MCF 10A (cell line): ENCODE results near the gene DGKE. TPM values are rescaled to one million over a fixed set of nuclear protein-coding genes. Genes with fewer than 3 reads are reported as not detected.

Experiments used
- BruUV-seq: library from RNA; stranded (reverse); fragments of 400-500 nt; replicated peaks from 2 replicates; lab custom pipeline; 2021; lab: Mats Ljungman, UMichigan
- CTCF ChIA-PET: fragments of 300-600 bp; sonication (Branson Sonifier 250); formaldehyde crosslinking; extraction: SDS; loops from one replicate; lab custom pipeline; 2021; ENCODE audit warnings: antibody characterized with exemption, inconsistent platforms; lab: Yijun Ruan, JAX
- POLR2A ChIA-PET: fragments of 300-600, 350-650 bp; sonication (Branson Sonifier 250); formaldehyde crosslinking; extraction: SDS; loops from one replicate; lab custom pipeline; 2020; ENCODE audit warnings: antibody characterized with exemption, inconsistent platforms; lab: Yijun Ruan, JAX
- DNase-seq: peaks from one replicate; pipeline ENCODE4 v3.0.0-alpha.2; 2018; ENCODE audit not compliant: unreplicated experiment
- H3K27ac Mint-ChIP-seq: one replicate; pipeline ENCODE4 v1.8.0; 2022; ENCODE audit warnings: mild to moderate bottlenecking, low read depth, mixed read lengths; ENCODE audit not compliant: unreplicated experiment
- H3K27me3 Mint-ChIP-seq: one replicate; pipeline ENCODE4 v1.8.0; 2022; ENCODE audit warnings: mixed read lengths; ENCODE audit not compliant: insufficient read depth, unreplicated experiment
- H3K36me3 Mint-ChIP-seq: one replicate; pipeline ENCODE4 v1.8.0; 2022; ENCODE audit warnings: mild to moderate bottlenecking, moderate library complexity, mixed read lengths; ENCODE audit not compliant: insufficient read depth, unreplicated experiment
- H3K4me1 Mint-ChIP-seq: one replicate; pipeline ENCODE4 v1.8.0; 2022; ENCODE audit warnings: mixed read lengths; ENCODE audit not compliant: insufficient read depth, unreplicated experiment
- H3K4me3 Mint-ChIP-seq: one replicate; pipeline ENCODE4 v1.8.0; 2022; ENCODE audit warnings: mild to moderate bottlenecking, moderate library complexity, mixed read lengths; ENCODE audit not compliant: unreplicated experiment
- H3K9me3 Mint-ChIP-seq: one replicate; pipeline ENCODE4 v1.8.0; 2022; ENCODE audit warnings: mixed read lengths; ENCODE audit not compliant: unreplicated experiment
- CTCF ChIP-seq: fragments of 200-600 bp; IDR thresholded peaks from one replicate; pipeline ENCODE4 v1.8.0; 2022; ENCODE audit warnings: antibody characterized with exemption, mild to moderate bottlenecking; ENCODE audit not compliant: unreplicated experiment
- intact Hi-C: fragments of 100-400 bp; cut with micrococcal nuclease; formaldehyde crosslinking; loops from 2 replicates; pipeline ENCODE4 v1.14.1; 2022
- total RNA-seq: library from RNA; stranded (reverse); gene quantifications from 2 replicates; pipeline ENCODE4 v1.2.3, GENCODE V29; 2022

The DGKE gene
- total RNA-seq, 1 experiment from 2014 or later = 16.5 TPM

GRCh38 chr17:56890906-56891674 is 57.1 kb downstream of the DGKE start:
- ChIA-PET POLR2A (interaction anchor here (0.5 to 2.0 kb wide), 2 partner anchors 18 to 31 kb away, joined by 3 to 8 read pairs; no protein-coding TSS in a partner anchor), CTCF (interaction anchor here (0.7 to 1.0 kb wide), 2 partner anchors 11 to 48 kb away, joined by 3 read pairs; no protein-coding TSS in a partner anchor)
- DNase-seq = no peak
- TSS peak; percentile 7 for BruUV-seq
- H3K9me3 Mint-ChIP-seq = peaks cover 18% of the 10 kb centered on the region
- intact Hi-C loops = no loop called here
- H3K27ac Mint-ChIP-seq = no peak overlapping the region
- no peaks in the 10 kb centered on the region for H3K27me3 Mint-ChIP-seq
- TF ChIP-seq CTCF = no peak
- H3K4me1 Mint-ChIP-seq = no peaks in the 10 kb centered on the region
- peaks cover 99% of the 10 kb centered on the region for H3K36me3 Mint-ChIP-seq
- no peak overlapping the region for H3K4me3 Mint-ChIP-seq

- H3K9me3 Mint-ChIP-seq = peaks cover 18% of the 10 kb centered on the region
- DNase-seq = no peak
- H3K36me3 Mint-ChIP-seq = peaks cover 98% of the 10 kb centered on the region
- no peak overlapping the region for H3K27ac Mint-ChIP-seq
- H3K27me3 Mint-ChIP-seq = no peaks in the 10 kb centered on the region
- no peaks in the 10 kb centered on the region for H3K4me1 Mint-ChIP-seq
- POLR2A ChIA-PET = no interaction called here
- intact Hi-C loops = no loop called here
- CTCF ChIA-PET = interaction anchor here (0.7 kb wide), 1 partner anchor 48 kb away, joined by 3 read pairs; no protein-coding TSS in a partner anchor
- no TSS peak for BruUV-seq
- H3K4me3 Mint-ChIP-seq = no peak overlapping the region
- TF ChIP-seq CTCF = no peak
These were observed 57.8 kb downstream of the DGKE start for GRCh38 chr17:56891751-56892150.

- peaks cover 99% of the 10 kb centered on the region for H3K36me3 Mint-ChIP-seq
- ChIA-PET CTCF (interaction anchor here (0.6 to 3.2 kb wide), 2 partner anchors 13 to 17 kb away, joined by 3 to 12 read pairs; no protein-coding TSS in a partner anchor), POLR2A (no interaction called here)
- H3K4me3 Mint-ChIP-seq = no peak overlapping the region
- no peak for DNase-seq
- H3K27me3 Mint-ChIP-seq = no peaks in the 10 kb centered on the region
- H3K4me1 Mint-ChIP-seq = no peaks in the 10 kb centered on the region
- no TSS peak for BruUV-seq
- TF ChIP-seq CTCF = no peak
- H3K27ac Mint-ChIP-seq = no peak overlapping the region
- intact Hi-C loops = no loop called here
- peaks cover 14% of the 10 kb centered on the region for H3K9me3 Mint-ChIP-seq
These were observed 58.4 kb downstream of the DGKE start for GRCh38 chr17:56892333-56892732.

GRCh38 chr17:56893503-56893902 is 59.6 kb downstream of the DGKE start:
- Mint-ChIP-seq H3K4me1 (no peaks in the 10 kb centered on the region), H3K36me3 (peaks cover 99% of the 10 kb centered on the region), H3K9me3 (peaks cover 10% of the 10 kb centered on the region), H3K27me3 (no peaks in the 10 kb centered on the region), H3K27ac (no peak overlapping the region), H3K4me3 (no peak overlapping the region)
- no TSS peak for BruUV-seq
- POLR2A ChIA-PET = no interaction called here
- TF ChIP-seq CTCF = no peak
- DNase-seq = no peak
- CTCF ChIA-PET = interaction anchor here (0.6 to 3.2 kb wide), 4 partner anchors 12 to 159 kb away, joined by 3 to 12 read pairs (median 3); no protein-coding TSS in a partner anchor
- intact Hi-C loops = no loop called here
